A549 (cell line): Measurements from ENCODE around the gene RGS6.

ENCODE experiments used
- CTCF ChIP-seq: fragments of >200 bp; sonication (Bioruptor Twin); formaldehyde crosslinking; IDR thresholded peaks from 3 replicates; pipeline ENCODE4 v1.5.1; 2016
- EP300 ChIP-seq, 2 experiments: fragments of >200 bp; sonication (Bioruptor Twin); formaldehyde crosslinking; IDR thresholded peaks; 2 replicates in 1 of 2; 3 replicates in 1 of 2; pipeline ENCODE4 v1.6.1; 2016 to 2017
- GATA3 ChIP-seq: IDR thresholded peaks from 2 replicates; pipeline ENCODE4 v1.6.1; 2012; ENCODE audit warnings: borderline replicate concordance
- JUN ChIP-seq, 2 experiments: fragments of >200 bp; sonication (Bioruptor Twin); formaldehyde crosslinking; IDR thresholded peaks; 2 replicates in 1 of 2; 3 replicates in 1 of 2; pipeline ENCODE4 v1.6.1; 2016 to 2017
- MAZ ChIP-seq: fragments of 150-350 bp; IDR thresholded peaks from 2 replicates; pipeline ENCODE4 v1.6.1; 2014; ENCODE audit warnings: antibody characterized with exemption, low read depth, low read length, borderline replicate concordance

GRCh38 chr14:72466325-72466724 is 534.1 kb downstream of the RGS6 start:
- TF ChIP-seq MAZ (no peak), CTCF (no peak), EP300 (IDR thresholded peaks at IDR 0.05) (no peak), GATA3 (no peak), JUN (IDR thresholded peaks at IDR 0.05) (no peak)
